A549 (cell line): ENCODE results near the gene ZNF135.

Experiments
- HOXA7 ChIP-seq: fragments of 250-450 bp; sonication (Bioruptor Pico); IDR thresholded peaks from 2 replicates; pipeline ENCODE4 v1.5.0; 2020; ENCODE audit warnings: mild to moderate bottlenecking, moderate library complexity
- KDM1A ChIP-seq: fragments of 200-600 bp; sonication (generic); IDR thresholded peaks from 2 replicates; pipeline ENCODE4 v1.6.1; 2016; ENCODE audit warnings: low read depth, mild to moderate bottlenecking
- MAFK ChIP-seq: fragments of 450-650 bp; IDR thresholded peaks from 2 replicates; pipeline ENCODE4 v1.6.1; 2014; ENCODE audit not compliant: partially characterized antibody
- POLR2A ChIP-seq: IDR thresholded peaks from 2 replicates; pipeline ENCODE4 v1.6.1; 2012; ENCODE audit warnings: mild to moderate bottlenecking, low read length
- RCOR1 ChIP-seq: fragments of 150-350 bp; IDR thresholded peaks from 2 replicates; pipeline ENCODE4 v1.6.1; 2014; ENCODE audit warnings: antibody characterized with exemption, low read length, low read depth
- TF ChIP-seq, protein P1 (sequence below): fragments of >200 bp; sonication (Bioruptor Twin); formaldehyde crosslinking; IDR thresholded peaks from 3 replicates; pipeline ENCODE4 v1.5.1; 2016
- TF ChIP-seq, protein P2 (sequence below): fragments of 200-600 bp; sonication (generic); IDR thresholded peaks from 2 replicates; pipeline ENCODE4 v1.6.1; 2016; ENCODE audit warnings: antibody characterized with exemption, mild to moderate bottlenecking, moderate library complexity
- TF ChIP-seq, protein P3 (sequence below): fragments of 450-650 bp; IDR thresholded peaks from 2 replicates; pipeline ENCODE4 v1.6.1; 2014; ENCODE audit warnings: antibody characterized with exemption

DNA sequence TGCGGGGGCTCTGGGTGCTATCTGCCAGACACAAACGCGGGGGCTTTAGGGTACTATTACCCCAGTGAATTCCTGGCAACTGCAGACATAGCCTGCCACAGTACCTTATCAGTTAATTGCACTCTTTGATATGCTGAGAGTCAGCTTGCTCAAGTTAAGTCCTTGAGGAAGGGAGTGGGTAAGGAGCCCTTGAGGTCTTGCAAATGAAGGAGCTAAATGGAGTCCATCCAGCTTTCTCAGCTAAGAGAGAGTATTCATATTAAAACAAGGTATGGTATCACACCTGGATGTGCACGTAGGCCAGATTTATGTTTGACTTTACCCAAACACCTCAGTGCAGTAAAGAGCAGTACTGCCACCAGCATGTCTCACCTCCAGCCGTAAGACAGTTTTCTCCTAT is 44.9 kb upstream of the ZNF135 start:
- TF ChIP-seq, protein P1, sequence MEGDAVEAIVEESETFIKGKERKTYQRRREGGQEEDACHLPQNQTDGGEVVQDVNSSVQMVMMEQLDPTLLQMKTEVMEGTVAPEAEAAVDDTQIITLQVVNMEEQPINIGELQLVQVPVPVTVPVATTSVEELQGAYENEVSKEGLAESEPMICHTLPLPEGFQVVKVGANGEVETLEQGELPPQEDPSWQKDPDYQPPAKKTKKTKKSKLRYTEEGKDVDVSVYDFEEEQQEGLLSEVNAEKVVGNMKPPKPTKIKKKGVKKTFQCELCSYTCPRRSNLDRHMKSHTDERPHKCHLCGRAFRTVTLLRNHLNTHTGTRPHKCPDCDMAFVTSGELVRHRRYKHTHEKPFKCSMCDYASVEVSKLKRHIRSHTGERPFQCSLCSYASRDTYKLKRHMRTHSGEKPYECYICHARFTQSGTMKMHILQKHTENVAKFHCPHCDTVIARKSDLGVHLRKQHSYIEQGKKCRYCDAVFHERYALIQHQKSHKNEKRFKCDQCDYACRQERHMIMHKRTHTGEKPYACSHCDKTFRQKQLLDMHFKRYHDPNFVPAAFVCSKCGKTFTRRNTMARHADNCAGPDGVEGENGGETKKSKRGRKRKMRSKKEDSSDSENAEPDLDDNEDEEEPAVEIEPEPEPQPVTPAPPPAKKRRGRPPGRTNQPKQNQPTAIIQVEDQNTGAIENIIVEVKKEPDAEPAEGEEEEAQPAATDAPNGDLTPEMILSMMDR: no peak
- TF ChIP-seq, protein P2, sequence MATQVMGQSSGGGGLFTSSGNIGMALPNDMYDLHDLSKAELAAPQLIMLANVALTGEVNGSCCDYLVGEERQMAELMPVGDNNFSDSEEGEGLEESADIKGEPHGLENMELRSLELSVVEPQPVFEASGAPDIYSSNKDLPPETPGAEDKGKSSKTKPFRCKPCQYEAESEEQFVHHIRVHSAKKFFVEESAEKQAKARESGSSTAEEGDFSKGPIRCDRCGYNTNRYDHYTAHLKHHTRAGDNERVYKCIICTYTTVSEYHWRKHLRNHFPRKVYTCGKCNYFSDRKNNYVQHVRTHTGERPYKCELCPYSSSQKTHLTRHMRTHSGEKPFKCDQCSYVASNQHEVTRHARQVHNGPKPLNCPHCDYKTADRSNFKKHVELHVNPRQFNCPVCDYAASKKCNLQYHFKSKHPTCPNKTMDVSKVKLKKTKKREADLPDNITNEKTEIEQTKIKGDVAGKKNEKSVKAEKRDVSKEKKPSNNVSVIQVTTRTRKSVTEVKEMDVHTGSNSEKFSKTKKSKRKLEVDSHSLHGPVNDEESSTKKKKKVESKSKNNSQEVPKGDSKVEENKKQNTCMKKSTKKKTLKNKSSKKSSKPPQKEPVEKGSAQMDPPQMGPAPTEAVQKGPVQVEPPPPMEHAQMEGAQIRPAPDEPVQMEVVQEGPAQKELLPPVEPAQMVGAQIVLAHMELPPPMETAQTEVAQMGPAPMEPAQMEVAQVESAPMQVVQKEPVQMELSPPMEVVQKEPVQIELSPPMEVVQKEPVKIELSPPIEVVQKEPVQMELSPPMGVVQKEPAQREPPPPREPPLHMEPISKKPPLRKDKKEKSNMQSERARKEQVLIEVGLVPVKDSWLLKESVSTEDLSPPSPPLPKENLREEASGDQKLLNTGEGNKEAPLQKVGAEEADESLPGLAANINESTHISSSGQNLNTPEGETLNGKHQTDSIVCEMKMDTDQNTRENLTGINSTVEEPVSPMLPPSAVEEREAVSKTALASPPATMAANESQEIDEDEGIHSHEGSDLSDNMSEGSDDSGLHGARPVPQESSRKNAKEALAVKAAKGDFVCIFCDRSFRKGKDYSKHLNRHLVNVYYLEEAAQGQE: no peak
- TF ChIP-seq, protein P3, sequence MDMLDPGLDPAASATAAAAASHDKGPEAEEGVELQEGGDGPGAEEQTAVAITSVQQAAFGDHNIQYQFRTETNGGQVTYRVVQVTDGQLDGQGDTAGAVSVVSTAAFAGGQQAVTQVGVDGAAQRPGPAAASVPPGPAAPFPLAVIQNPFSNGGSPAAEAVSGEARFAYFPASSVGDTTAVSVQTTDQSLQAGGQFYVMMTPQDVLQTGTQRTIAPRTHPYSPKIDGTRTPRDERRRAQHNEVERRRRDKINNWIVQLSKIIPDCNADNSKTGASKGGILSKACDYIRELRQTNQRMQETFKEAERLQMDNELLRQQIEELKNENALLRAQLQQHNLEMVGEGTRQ: no peak
- TF ChIP-seq HOXA7 (CRISPR knock-in tag) (no peak), RCOR1 (no peak), KDM1A (no peak), POLR2A (no peak), MAFK (no peak)
